Calu3 (cell line): ENCODE measurements around the gene TDRD9. TPM values are rescaled to one million over a fixed set of nuclear protein-coding genes. Genes with fewer than 3 reads are reported as not detected.

Experiments used
- BruUV-seq: library from RNA; stranded (reverse); fragments of 400-500 nt; replicated peaks from 2 replicates; lab custom pipeline; 2021; lab: Mats Ljungman, UMichigan
- CTCF ChIA-PET: fragments of 300-600 bp; sonication (Branson Sonifier 250); formaldehyde crosslinking; loops from one replicate; lab custom pipeline; 2022; ENCODE audit warnings: antibody characterized with exemption; lab: Charles Lee
- DNase-seq: peaks from one replicate; pipeline ENCODE4 v3.0.0; 2022
- H3K27ac Mint-ChIP-seq: one replicate; pipeline ENCODE4 v1.8.0; 2022; ENCODE audit warnings: mixed read lengths; ENCODE audit not compliant: unreplicated experiment
- H3K27me3 Mint-ChIP-seq: one replicate; pipeline ENCODE4 v1.8.0; 2022; ENCODE audit warnings: mixed read lengths; ENCODE audit not compliant: unreplicated experiment
- H3K36me3 Mint-ChIP-seq: one replicate; pipeline ENCODE4 v1.8.0; 2022; ENCODE audit warnings: mild to moderate bottlenecking, moderate library complexity, mixed read lengths; ENCODE audit not compliant: insufficient read depth, unreplicated experiment
- H3K4me1 Mint-ChIP-seq: one replicate; pipeline ENCODE4 v1.8.0; 2022; ENCODE audit warnings: mild to moderate bottlenecking, low read depth, mixed read lengths; ENCODE audit not compliant: unreplicated experiment
- H3K4me3 Mint-ChIP-seq: one replicate; pipeline ENCODE4 v1.8.0; 2022; ENCODE audit warnings: mild to moderate bottlenecking, low read depth, moderate library complexity, mixed read lengths; ENCODE audit not compliant: unreplicated experiment
- H3K9me3 Mint-ChIP-seq: one replicate; pipeline ENCODE4 v1.8.0; 2022; ENCODE audit warnings: low read depth, mixed read lengths; ENCODE audit not compliant: unreplicated experiment
- CTCF ChIP-seq: fragments of 200-600 bp; IDR thresholded peaks from one replicate; pipeline ENCODE4 v1.8.0; 2022; ENCODE audit warnings: antibody characterized with exemption; ENCODE audit not compliant: unreplicated experiment
- intact Hi-C: fragments of 100-400 bp; cut with micrococcal nuclease; formaldehyde crosslinking; loops from one replicate; pipeline ENCODE4 v1.10.0; 2022; ENCODE audit not compliant: unreplicated experiment
- total RNA-seq: library from RNA; stranded (reverse); gene quantifications from 2 replicates; pipeline ENCODE4 v1.2.3, GENCODE V29; 2022

Gene TDRD9
- total RNA-seq, 1 experiment from 2014 or later = not detected

- Mint-ChIP-seq H3K4me3 (no peak overlapping the region), H3K27me3 (peaks cover 80% of the 10 kb centered on the region), H3K27ac (no peak overlapping the region), H3K4me1 (no peaks in the 10 kb centered on the region), H3K9me3 (peaks cover 8% of the 10 kb centered on the region), H3K36me3 (no peaks in the 10 kb centered on the region)
- TF ChIP-seq CTCF = no peak
- no peak for DNase-seq
- intact Hi-C loops = no loop called here
- CTCF ChIA-PET = no interaction called here
- no TSS peak for BruUV-seq
These were observed 138.0 kb downstream of the TDRD9 start for GRCh38 chr14:104066279-104066678.

DNA sequence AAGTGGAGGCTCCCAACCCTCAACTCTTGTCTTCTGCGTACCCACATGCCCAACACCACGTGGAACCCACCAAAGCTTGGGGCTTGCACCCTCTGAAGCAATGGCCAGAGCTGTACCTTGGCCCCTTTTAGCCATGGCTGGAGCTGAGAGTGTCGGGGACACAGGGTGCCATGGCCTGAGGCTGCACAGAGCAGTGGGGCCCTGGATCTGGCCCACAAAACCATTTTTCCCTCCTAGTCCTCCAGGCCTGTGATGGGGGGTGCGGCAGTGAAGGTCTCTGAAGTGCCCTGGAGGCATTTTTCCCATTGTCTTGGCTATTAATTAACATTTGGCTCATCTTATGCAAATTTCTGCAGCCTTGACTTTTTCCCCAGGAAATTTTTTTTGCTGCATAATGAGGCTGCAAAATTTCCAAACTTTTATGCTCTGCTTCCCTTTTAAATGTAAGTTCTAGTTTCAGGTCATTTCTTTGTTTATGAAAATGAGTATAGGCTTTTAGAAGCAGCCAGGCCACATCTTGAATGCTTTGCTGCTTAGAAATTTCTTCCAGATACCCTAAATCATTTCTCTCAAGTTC is 138.6 kb downstream of the TDRD9 start:
- intact Hi-C loops = no loop called here
- Mint-ChIP-seq H3K36me3 (no peaks in the 10 kb centered on the region), H3K4me1 (no peaks in the 10 kb centered on the region), H3K27me3 (peaks cover 78% of the 10 kb centered on the region), H3K9me3 (peaks cover 8% of the 10 kb centered on the region), H3K27ac (no peak overlapping the region), H3K4me3 (no peak overlapping the region)
- CTCF ChIA-PET = no interaction called here
- DNase-seq = no peak
- no TSS peak for BruUV-seq
- TF ChIP-seq CTCF = no peak

DNA sequence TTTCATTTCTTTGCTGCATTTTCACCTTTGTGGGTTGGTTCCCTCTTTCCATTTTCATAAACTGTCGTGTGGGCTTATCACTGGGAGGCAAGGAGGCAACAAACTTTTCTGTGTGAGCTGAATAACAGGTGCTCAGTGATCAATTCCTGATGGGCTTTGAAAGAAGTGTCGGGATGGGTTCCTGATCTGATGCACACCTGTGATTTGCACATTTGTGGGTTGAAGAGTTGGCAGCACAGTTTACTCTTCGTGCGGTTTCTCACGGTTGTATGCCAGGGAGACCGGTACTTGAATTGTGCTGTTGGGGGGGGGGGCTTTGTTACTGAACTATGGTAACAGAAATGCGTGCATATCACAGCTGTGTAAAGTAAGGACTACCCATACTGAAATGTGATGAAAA is 141.3 kb downstream of the TDRD9 start:
- no peaks in the 10 kb centered on the region for H3K4me1 Mint-ChIP-seq
- H3K27ac Mint-ChIP-seq = no peak overlapping the region
- no peak for DNase-seq
- TF ChIP-seq CTCF = no peak
- H3K36me3 Mint-ChIP-seq = no peaks in the 10 kb centered on the region
- H3K9me3 Mint-ChIP-seq = peaks cover 16% of the 10 kb centered on the region
- CTCF ChIA-PET = no interaction called here
- H3K27me3 Mint-ChIP-seq = peaks cover 70% of the 10 kb centered on the region
- intact Hi-C loops = no loop called here
- no TSS peak for BruUV-seq
- no peak overlapping the region for H3K4me3 Mint-ChIP-seq

DNA sequence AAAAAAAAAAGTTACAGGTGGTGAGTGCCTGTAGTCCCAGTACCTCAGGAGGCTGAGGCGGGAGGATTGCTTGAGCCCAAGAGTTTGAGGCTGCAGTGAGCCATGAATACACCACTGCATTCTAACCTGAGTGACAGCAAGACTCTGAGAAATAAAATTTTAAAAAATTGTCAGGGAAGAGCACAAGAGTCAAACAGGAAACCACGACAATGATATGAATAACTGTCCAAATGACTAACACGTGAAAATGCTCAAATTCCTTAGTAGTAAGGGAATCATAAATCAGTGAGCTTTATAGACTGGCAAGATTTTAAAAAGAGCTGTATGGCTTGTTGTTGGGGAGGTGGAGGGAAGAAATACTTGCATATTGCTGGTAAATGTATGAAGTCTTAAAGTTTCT is 144.3 kb downstream of the TDRD9 start:
- H3K4me3 Mint-ChIP-seq = no peak overlapping the region
- DNase-seq = no peak
- no peaks in the 10 kb centered on the region for H3K36me3 Mint-ChIP-seq
- no peaks in the 10 kb centered on the region for H3K4me1 Mint-ChIP-seq
- intact Hi-C loops = no loop called here
- H3K27ac Mint-ChIP-seq = no peak overlapping the region
- H3K9me3 Mint-ChIP-seq = peaks cover 8% of the 10 kb centered on the region
- no peak for TF ChIP-seq CTCF
- BruUV-seq = no TSS peak
- peaks cover 70% of the 10 kb centered on the region for H3K27me3 Mint-ChIP-seq
- CTCF ChIA-PET = no interaction called here
